Vagina (tissue), 2 donors: ENCODE data around the gene CTDSPL. TPM values are rescaled to one million over a fixed set of nuclear protein-coding genes. Genes with fewer than 3 reads are reported as not detected.

Experiments used
- DNase-seq, 2 donors: peaks; one replicate each; pipeline ENCODE4 v3.0.0-alpha.2; 2017; ENCODE audit errors: extremely low spot score in 2 of 2
- H3K27ac ChIP-seq: fragments of 200-600 bp; sonication (generic); one replicate; pipeline ENCODE4 v1.5.1; 2019
- H3K27me3 ChIP-seq: fragments of 200-600 bp; sonication (generic); one replicate; pipeline ENCODE4 v1.5.1; 2019
- H3K36me3 ChIP-seq, 2 donors: fragments of 200-600 bp; sonication (generic); one replicate each; pipeline ENCODE4 v1.5.1; 2017 to 2019
- H3K4me1 ChIP-seq: fragments of 200-600 bp; sonication (generic); one replicate; pipeline ENCODE4 v1.5.1; 2019
- H3K4me3 ChIP-seq, 2 donors: fragments of 200-600 bp; sonication (generic); 1 replicate in 1 of 2; 2 replicates in 1 of 2; pipeline ENCODE4 v1.5.1; 2016 to 2019
- H3K9me3 ChIP-seq: fragments of 200-600 bp; sonication (generic); one replicate; pipeline ENCODE4 v1.5.1; 2019
- POLR2A ChIP-seq, 2 donors: fragments of 450-650 bp; IDR thresholded peaks; one replicate each; pipeline ENCODE4 v1.6.1; 2017; ENCODE audit warnings: antibody characterized with exemption in 2 of 2, mild to moderate bottlenecking in 2 of 2, moderate library complexity in 2 of 2
- POLR2AphosphoS5 ChIP-seq, 2 donors: sonication (generic); formaldehyde crosslinking; IDR thresholded peaks; one replicate each; pipeline ENCODE4 v1.9.0; 2017; ENCODE audit warnings: antibody characterized with exemption in 2 of 2, mild to moderate bottlenecking in 2 of 2, low read depth in 1 of 2; ENCODE audit not compliant: insufficient read depth in 1 of 2
- intact Hi-C: fragments of 100-400 bp; cut with DNase I; formaldehyde crosslinking; loops from one replicate; pipeline ENCODE4 v1.15.1; 2023
- total RNA-seq: library from RNA; depleted of rRNA; stranded (reverse); fragments of >200 nt; gene quantifications from one replicate; pipeline ENCODE4 v1.2.3, GENCODE V29; 2016
- TF ChIP-seq, protein P1 (sequence below), 3 experiments: fragments of 450-650 bp in 2 of 3; fragments of 200-600 bp in 1 of 3; sonication (generic) in 1 of 3; IDR thresholded peaks; one replicate each; pipeline ENCODE4 v1.5.1; 2017 to 2019; ENCODE audit warnings: antibody characterized with exemption in 3 of 3, mild to moderate bottlenecking in 2 of 3, moderate library complexity in 2 of 3

CTDSPL gene
- total RNA-seq, 1 donor from 2014 or later: 28.0 TPM

DNA sequence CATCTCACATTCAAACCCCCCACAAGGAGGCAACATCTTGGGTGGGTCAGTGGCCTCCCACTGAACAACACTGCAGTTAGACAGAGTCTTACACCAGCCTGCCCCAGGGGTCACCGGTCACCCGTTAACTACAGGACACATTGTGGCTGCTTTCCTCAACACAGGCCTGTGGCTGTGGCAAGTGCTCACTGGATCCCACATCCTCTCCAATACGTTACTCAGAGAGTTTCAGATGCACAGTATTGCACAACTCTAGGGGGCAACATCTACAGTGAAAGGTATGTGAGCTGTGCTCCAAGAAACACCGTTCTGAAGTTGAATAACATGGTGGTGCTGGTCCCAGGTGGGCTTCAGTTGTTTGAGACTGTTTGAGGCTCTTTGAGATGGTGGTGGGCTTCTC lies 41.0 kb downstream of the CTDSPL start:
- H3K4me1 ChIP-seq: peaks cover 54% of the 10 kb centered on the region
- no peaks in the 10 kb centered on the region for H3K27me3 ChIP-seq
- intact Hi-C loops: no loop called here
- no peaks in the 10 kb centered on the region for H3K9me3 ChIP-seq
- H3K27ac ChIP-seq: no peak overlapping the region
- TF ChIP-seq, protein P1, sequence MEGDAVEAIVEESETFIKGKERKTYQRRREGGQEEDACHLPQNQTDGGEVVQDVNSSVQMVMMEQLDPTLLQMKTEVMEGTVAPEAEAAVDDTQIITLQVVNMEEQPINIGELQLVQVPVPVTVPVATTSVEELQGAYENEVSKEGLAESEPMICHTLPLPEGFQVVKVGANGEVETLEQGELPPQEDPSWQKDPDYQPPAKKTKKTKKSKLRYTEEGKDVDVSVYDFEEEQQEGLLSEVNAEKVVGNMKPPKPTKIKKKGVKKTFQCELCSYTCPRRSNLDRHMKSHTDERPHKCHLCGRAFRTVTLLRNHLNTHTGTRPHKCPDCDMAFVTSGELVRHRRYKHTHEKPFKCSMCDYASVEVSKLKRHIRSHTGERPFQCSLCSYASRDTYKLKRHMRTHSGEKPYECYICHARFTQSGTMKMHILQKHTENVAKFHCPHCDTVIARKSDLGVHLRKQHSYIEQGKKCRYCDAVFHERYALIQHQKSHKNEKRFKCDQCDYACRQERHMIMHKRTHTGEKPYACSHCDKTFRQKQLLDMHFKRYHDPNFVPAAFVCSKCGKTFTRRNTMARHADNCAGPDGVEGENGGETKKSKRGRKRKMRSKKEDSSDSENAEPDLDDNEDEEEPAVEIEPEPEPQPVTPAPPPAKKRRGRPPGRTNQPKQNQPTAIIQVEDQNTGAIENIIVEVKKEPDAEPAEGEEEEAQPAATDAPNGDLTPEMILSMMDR (IDR thresholded peaks at IDR 0.05): no peak
- TF ChIP-seq POLR2AphosphoS5 (IDR thresholded peaks at IDR 0.05; ENCODE audit: insufficient read depth in 1 of 2, low read depth in 1 of 2): no peak
- TF ChIP-seq POLR2A (IDR thresholded peaks at IDR 0.05): no peak
- no peaks in the 10 kb centered on the region for H3K36me3 ChIP-seq
- no peak overlapping the region for H3K4me3 ChIP-seq
- no peak for DNase-seq

DNA sequence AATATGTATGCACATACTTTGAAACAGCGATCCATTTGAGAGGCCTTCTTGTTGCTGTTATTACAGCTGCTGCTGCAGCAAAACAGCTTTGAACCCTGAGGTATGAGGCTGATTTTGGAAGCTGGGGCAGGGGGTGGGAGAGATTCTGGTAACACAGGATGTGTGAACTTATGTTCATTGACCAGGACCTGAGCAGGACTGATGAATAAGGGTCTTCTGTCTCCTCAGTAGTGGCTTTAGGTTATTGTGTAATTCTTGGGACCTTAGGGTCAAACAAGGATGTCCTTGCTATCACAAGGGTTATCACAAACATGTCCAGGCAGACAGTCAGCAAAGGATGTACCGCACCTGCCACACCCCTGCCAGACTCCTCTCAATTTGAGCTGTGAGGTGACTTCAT lies 41.6 kb downstream of the CTDSPL start:
- Histone ChIP-seq H3K27me3 (no peaks in the 10 kb centered on the region), H3K36me3 (no peaks in the 10 kb centered on the region), H3K4me1 (peaks cover 52% of the 10 kb centered on the region), H3K4me3 (no peak overlapping the region), H3K27ac (no peak overlapping the region), H3K9me3 (no peaks in the 10 kb centered on the region)
- no peak for DNase-seq
- intact Hi-C loops: no loop called here
- TF ChIP-seq, protein P1 (IDR thresholded peaks at IDR 0.05): no peak
- TF ChIP-seq POLR2A (IDR thresholded peaks at IDR 0.05) (no peak), POLR2AphosphoS5 (IDR thresholded peaks at IDR 0.05; ENCODE audit: insufficient read depth in 1 of 2, low read depth in 1 of 2) (no peak)

DNA sequence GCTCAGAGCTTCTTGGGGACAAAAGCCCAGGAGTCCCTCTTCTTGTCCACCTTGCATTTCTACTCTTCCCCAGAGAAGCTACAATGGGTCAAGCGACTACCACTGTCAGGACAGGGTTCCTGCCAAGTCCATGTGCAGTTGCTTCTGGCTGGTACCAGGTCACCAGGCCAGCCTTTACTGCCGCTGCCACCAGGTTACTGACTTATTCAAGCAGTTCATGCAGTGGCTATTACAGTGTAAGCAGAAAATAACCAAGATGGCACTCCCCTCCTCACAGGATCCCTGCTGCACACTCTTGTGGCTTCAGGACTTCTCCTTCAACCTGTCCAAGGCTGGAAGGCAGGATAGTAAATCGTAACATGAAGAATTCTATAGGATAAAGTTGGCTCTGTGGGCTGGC lies 42.1 kb downstream of the CTDSPL start:
- H3K4me1 ChIP-seq: peaks cover 48% of the 10 kb centered on the region
- no peaks in the 10 kb centered on the region for H3K36me3 ChIP-seq
- intact Hi-C loops: no loop called here

DNA sequence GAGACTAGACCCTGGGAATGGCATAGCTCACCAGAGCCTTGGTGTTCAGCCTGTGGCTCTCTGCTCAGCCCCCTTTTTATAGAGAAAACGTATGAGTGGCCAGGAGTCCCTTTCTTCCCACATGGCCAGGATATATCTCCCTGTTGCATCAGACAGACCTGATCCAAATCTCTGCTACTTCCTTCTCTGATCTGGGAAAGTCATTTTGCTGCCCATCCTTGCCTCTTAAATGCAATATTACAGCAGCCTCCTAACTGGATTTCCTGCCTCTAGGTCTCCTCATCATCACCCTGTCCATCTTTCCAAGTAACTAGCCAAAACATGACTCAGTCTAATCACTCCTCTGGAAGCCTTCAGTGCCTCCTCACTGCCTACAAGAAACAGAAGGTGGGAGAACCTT lies 42.9 kb downstream of the CTDSPL start:
- Histone ChIP-seq H3K27ac (peak overlapping the region; percentile 73), H3K36me3 (no peaks in the 10 kb centered on the region), H3K27me3 (no peaks in the 10 kb centered on the region), H3K4me3 (no peak overlapping the region), H3K9me3 (no peaks in the 10 kb centered on the region), H3K4me1 (peaks cover 46% of the 10 kb centered on the region)
- intact Hi-C loops: no loop called here
- no peak for TF ChIP-seq POLR2A (IDR thresholded peaks at IDR 0.05)
- TF ChIP-seq POLR2AphosphoS5 (IDR thresholded peaks at IDR 0.05; ENCODE audit: insufficient read depth in 1 of 2, low read depth in 1 of 2): no peak
- TF ChIP-seq, protein P1 (IDR thresholded peaks at IDR 0.05): no peak
- DNase-seq: no peak

More for the DNA sequence above, 42.1 kb downstream of the CTDSPL start:
- H3K9me3 ChIP-seq: no peaks in the 10 kb centered on the region
- no peak for DNase-seq
- H3K4me3 ChIP-seq: no peak overlapping the region
- no peak for TF ChIP-seq POLR2A (IDR thresholded peaks at IDR 0.05)
- TF ChIP-seq, protein P1 (IDR thresholded peaks at IDR 0.05): no peak
- H3K27me3 ChIP-seq: no peaks in the 10 kb centered on the region
- no peak overlapping the region for H3K27ac ChIP-seq

DNA sequence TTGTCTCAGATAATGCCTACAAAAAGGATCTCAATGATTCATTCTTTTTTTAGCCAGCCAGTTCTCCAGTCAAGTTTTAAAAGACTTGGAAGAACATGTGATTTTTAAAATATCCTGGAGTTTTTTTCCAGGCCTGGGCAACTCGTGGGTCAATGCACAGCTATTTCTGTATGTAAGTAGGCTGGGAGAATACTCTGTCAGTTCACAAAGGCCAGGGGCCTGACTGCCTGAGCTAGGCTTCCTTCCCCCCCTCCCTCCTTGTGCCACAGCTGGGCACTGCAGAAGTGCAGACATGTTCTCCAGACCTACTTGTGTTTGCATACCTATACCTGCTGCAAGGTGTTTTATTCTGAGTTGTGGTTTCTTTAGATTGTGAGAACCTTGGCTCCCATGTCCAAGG lies 43.7 kb downstream of the CTDSPL start:
- H3K4me1 ChIP-seq: peaks cover 46% of the 10 kb centered on the region
- H3K27me3 ChIP-seq: no peaks in the 10 kb centered on the region
- TF ChIP-seq POLR2AphosphoS5 (IDR thresholded peaks at IDR 0.05; ENCODE audit: insufficient read depth in 1 of 2, low read depth in 1 of 2) (no peak), POLR2A (IDR thresholded peaks at IDR 0.05) (no peak)
- TF ChIP-seq, protein P1 (IDR thresholded peaks at IDR 0.05): no peak
- peak overlapping the region; percentile 73 for H3K27ac ChIP-seq
- no peaks in the 10 kb centered on the region for H3K9me3 ChIP-seq
- DNase-seq: no peak
- no peaks in the 10 kb centered on the region for H3K36me3 ChIP-seq
- intact Hi-C loops: no loop called here
- no peak overlapping the region for H3K4me3 ChIP-seq
